GM23338 (cell line): ENCODE measurements around the gene THADA. TPM values are rescaled to one million over a fixed set of nuclear protein-coding genes. Genes with fewer than 3 reads are reported as not detected.
A peak's percentile ranks its signal among the peaks of the same experiment; 100 is the strongest.

ENCODE experiments used
- ATAC-seq: fragments of 200-7000 bp; cut with Tn5 transposase; 3 replicates; pipeline ENCODE4 v1.9.1; 2020
- DNase-seq: peaks from one replicate; pipeline ENCODE4 v3.0.0-alpha.2; 2015; ENCODE audit warnings: low spot score
- H2AFZ ChIP-seq: fragments of 200-600 bp; sonication (generic); 2 replicates; pipeline ENCODE4 v1.8.0; 2016; ENCODE audit warnings: antibody characterized with exemption, mild to moderate bottlenecking, moderate library complexity
- H3F3A ChIP-seq: fragments of 200-600 bp; sonication (generic); replicated peaks from 2 replicates; pipeline ENCODE4 v1.8.0; 2017; ENCODE audit warnings: antibody characterized with exemption, mixed run types, low read depth
- H3K27ac ChIP-seq: fragments of 200-600 bp; sonication (generic); 2 replicates; pipeline ENCODE4 v1.6.1; 2016; ENCODE audit warnings: low read depth
- H3K27me3 ChIP-seq: fragments of 200-600 bp; sonication (generic); 2 replicates; pipeline ENCODE4 v1.8.0; 2016; ENCODE audit warnings: mild to moderate bottlenecking, mixed run types, moderate library complexity; ENCODE audit not compliant: insufficient read depth
- H3K36me3 ChIP-seq: fragments of 200-600 bp; sonication (generic); 2 replicates; pipeline ENCODE4 v1.8.0; 2016; ENCODE audit warnings: mild to moderate bottlenecking; ENCODE audit not compliant: insufficient read depth
- H3K4me1 ChIP-seq: fragments of 200-600 bp; sonication (generic); 2 replicates; pipeline ENCODE4 v1.8.0; 2016; ENCODE audit warnings: mild to moderate bottlenecking, moderate library complexity; ENCODE audit not compliant: insufficient read depth
- H3K4me2 ChIP-seq: fragments of 200-600 bp; sonication (generic); 2 replicates; pipeline ENCODE4 v1.7.1; 2017; ENCODE audit warnings: mixed run types
- H3K4me3 ChIP-seq: fragments of 200-600 bp; sonication (generic); 2 replicates; pipeline ENCODE4 v1.6.1; 2016; ENCODE audit warnings: mixed run types
- H3K79me2 ChIP-seq: fragments of 200-600 bp; sonication (generic); replicated peaks from 2 replicates; pipeline ENCODE4 v1.8.0; 2017; ENCODE audit warnings: mild to moderate bottlenecking; ENCODE audit not compliant: insufficient read depth
- H3K9me2 ChIP-seq: fragments of 200-600 bp; sonication (generic); 2 replicates; pipeline ENCODE4 v1.8.0; 2017; ENCODE audit not compliant: insufficient read depth
- H4K20me1 ChIP-seq: fragments of 200-600 bp; sonication (generic); replicated peaks from 2 replicates; pipeline ENCODE4 v1.8.0; 2017; ENCODE audit warnings: mild to moderate bottlenecking; ENCODE audit not compliant: insufficient read depth
- H3K27ac Mint-ChIP-seq: 2 replicates; pipeline ENCODE4 v1.8.0; 2020; ENCODE audit warnings: inconsistent platforms, mild to moderate bottlenecking, moderate library complexity, mixed read lengths
- H3K27me3 Mint-ChIP-seq: 3 replicates; pipeline ENCODE4 v1.8.0; 2022; ENCODE audit warnings: low read depth, mild to moderate bottlenecking, moderate library complexity, mixed read lengths, inconsistent platforms; ENCODE audit not compliant: insufficient read depth, poor library complexity
- H3K36me3 Mint-ChIP-seq: 3 replicates; pipeline ENCODE4 v1.8.0; 2021; ENCODE audit warnings: low read depth, mild to moderate bottlenecking, inconsistent platforms, moderate library complexity, mixed read lengths
- H3K4me1 Mint-ChIP-seq: 3 replicates; pipeline ENCODE4 v1.8.0; 2020; ENCODE audit warnings: mild to moderate bottlenecking, inconsistent platforms, mixed read lengths
- H3K4me3 Mint-ChIP-seq: 3 replicates; pipeline ENCODE4 v1.8.0; 2021; ENCODE audit warnings: moderate library complexity, mild to moderate bottlenecking, inconsistent platforms, mixed read lengths
- H3K9me3 Mint-ChIP-seq: 3 replicates; pipeline ENCODE4 v1.8.0; 2020; ENCODE audit warnings: moderate library complexity, mild to moderate bottlenecking, inconsistent platforms, mixed read lengths
- CREB1 ChIP-seq: fragments of 250-450 bp; sonication (Bioruptor Pico); IDR thresholded peaks from 2 replicates; pipeline ENCODE4 v1.5.0; 2020; ENCODE audit warnings: low read depth, mild to moderate bottlenecking, moderate library complexity
- CTCF ChIP-seq, 2 experiments: fragments of 200-600 bp in 1 of 2; sonication (generic) in 1 of 2; conservative IDR thresholded peaks; 2 replicates each; pipeline versions ENCODE4 v1.5.1 to v1.6.1; 2016 to 2017; ENCODE audit warnings: antibody characterized with exemption in 2 of 2, low read depth in 2 of 2, mild to moderate bottlenecking in 2 of 2, moderate library complexity in 1 of 2
- ETS1 ChIP-seq: IDR thresholded peaks from 2 replicates; pipeline ENCODE4 v1.6.1; 2016; ENCODE audit warnings: antibody characterized with exemption
- EZH2 ChIP-seq: fragments of 200-600 bp; sonication (generic); IDR thresholded peaks from one replicate; pipeline ENCODE4 v1.8.0; 2017; ENCODE audit warnings: antibody characterized with exemption, mild to moderate bottlenecking, low read depth; ENCODE audit not compliant: unreplicated experiment
- EZH2phosphoT487 ChIP-seq: fragments of 200-600 bp; sonication (generic); IDR thresholded peaks from one replicate; pipeline ENCODE4 v1.8.1; 2018; ENCODE audit warnings: antibody characterized with exemption; ENCODE audit not compliant: unreplicated experiment
- JUNB ChIP-seq: IDR thresholded peaks from one replicate; pipeline ENCODE4 v1.6.1; 2016; ENCODE audit warnings: antibody characterized with exemption; ENCODE audit not compliant: unreplicated experiment
- NANOG ChIP-seq: IDR thresholded peaks from 2 replicates; pipeline ENCODE4 v1.6.1; 2016; ENCODE audit warnings: antibody characterized with exemption, borderline replicate concordance
- POLR2AphosphoS5 ChIP-seq: IDR thresholded peaks from 2 replicates; pipeline ENCODE4 v1.6.1; 2016; ENCODE audit warnings: antibody characterized with exemption, low read depth
- REST ChIP-seq: IDR thresholded peaks from one replicate; pipeline ENCODE4 v1.6.1; 2018; ENCODE audit warnings: antibody characterized with exemption; ENCODE audit not compliant: unreplicated experiment
- STAT1 ChIP-seq: IDR thresholded peaks from one replicate; pipeline ENCODE4 v1.6.1; 2016; ENCODE audit warnings: antibody characterized with exemption; ENCODE audit not compliant: unreplicated experiment
- ZNF114 ChIP-seq: fragments of 250-450 bp; sonication (Bioruptor Pico); IDR thresholded peaks from 2 replicates; pipeline ENCODE4 v1.5.0; 2020; ENCODE audit warnings: mild to moderate bottlenecking, moderate library complexity
- ZNF331 ChIP-seq: fragments of 250-450 bp; sonication (Bioruptor Pico); IDR thresholded peaks from 2 replicates; pipeline ENCODE4 v1.5.0; 2020; ENCODE audit warnings: low read depth, mild to moderate bottlenecking, moderate library complexity
- ZNF462 ChIP-seq: fragments of 250-450 bp; sonication (Bioruptor Pico); IDR thresholded peaks from 2 replicates; pipeline ENCODE4 v1.5.0; 2020; ENCODE audit warnings: mild to moderate bottlenecking, moderate library complexity
- polyA plus RNA-seq: library from polyadenylated mRNA; unstranded; fragments of >200 nt; fragmentation: Nextera tagmentation; extraction: Ambion mirVana; gene quantifications from 2 replicates; pipeline ENCODE4 v1.2.1, GENCODE V29; 2016
- total RNA-seq: library from RNA; depleted of rRNA; stranded (reverse); fragments of >200 nt; shearing (Covaris generic); gene quantifications from 2 replicates; pipeline ENCODE4 v1.2.3, GENCODE V29; 2014

THADA gene
- total and polyA plus RNA-seq, 2 experiments from 2014 or later: 17.0 to 30.7 TPM

- Histone ChIP-seq H2AFZ (no peak overlapping the region), H3F3A (no peaks in the 10 kb centered on the region), H3K27me3 (no peaks in the 10 kb centered on the region), H3K9me2 (no peaks in the 10 kb centered on the region), H3K36me3 (no peaks in the 10 kb centered on the region), H4K20me1 (no peaks in the 10 kb centered on the region), H3K4me3 (no peak overlapping the region), H3K4me1 (no peaks in the 10 kb centered on the region), H3K4me2 (no peak overlapping the region), H3K27ac (no peak overlapping the region), H3K79me2 (no peaks in the 10 kb centered on the region)
- H3K27ac Mint-ChIP-seq: peak overlapping the region; percentile 23; the same call in 1 of the 2 replicates
- H3K4me3 Mint-ChIP-seq: no peak overlapping the region
- H3K36me3 Mint-ChIP-seq: no peaks in the 10 kb centered on the region; the same call in 2 of the 3 replicates
- H3K27me3 Mint-ChIP-seq: peaks cover 22% of the 10 kb centered on the region
- ATAC-seq: no peak
- H3K9me3 Mint-ChIP-seq: no peaks in the 10 kb centered on the region
- H3K4me1 Mint-ChIP-seq: peaks cover 15% of the 10 kb centered on the region
- no peak for DNase-seq
- no peak for TF ChIP-seq EZH2phosphoT487
- no peak for TF ChIP-seq POLR2AphosphoS5
- TF ChIP-seq REST: no peak
- no peak for TF ChIP-seq ETS1
- TF ChIP-seq JUNB: no peak
- TF ChIP-seq NANOG: no peak
- no peak for TF ChIP-seq ZNF462 (CRISPR knock-in tag)
- TF ChIP-seq EZH2: no peak
- TF ChIP-seq STAT1: no peak
- no peak for TF ChIP-seq CTCF (conservative IDR thresholded peaks at IDR 0.05; ENCODE audit: low read depth in 2 of 2)
- TF ChIP-seq ZNF331 (CRISPR knock-in tag): no peak
- TF ChIP-seq ZNF114 (CRISPR knock-in tag): no peak
- TF ChIP-seq CREB1 (CRISPR knock-in tag): no peak
These were observed 398.3 kb downstream of the THADA start for GRCh38 chr2:43197588-43197896.
